Measurements from ENCODE around the gene ZSCAN16.
"Not testable (repeated sequence)": the region's sequence is repeated elsewhere in the genome, so short reads cannot be mapped to it uniquely, and the experiment has no call there.

ZSCAN16 gene

GRCh38 chr6:28124350-28124970 lies at the start of gene ZSCAN16:
TSS of gene ZSCAN16 (plus strand) at chr6:28124609. CDS start at chr6:28125444, 835 bp downstream.
- H3K27ac ChIP-seq = peak within 1 kb of the TSS; percentile 18
- DNase-seq (ENCODE audit: low read depth, low spot score) = peak; percentile 36

- H3K27ac ChIP-seq = no peak overlapping the region
- DNase-seq (ENCODE audit: low read depth, low spot score) = no peak
Measured at GRCh38 chr6:28078050-28078449, 46.4 kb upstream of the ZSCAN16 start.

GRCh38 chr6:28078836-28079235 lies 45.6 kb upstream of the ZSCAN16 start:
- DNase-seq (ENCODE audit: low read depth, low spot score) = no peak
- no peak overlapping the region for H3K27ac ChIP-seq

- not testable (repeated sequence) for DNase-seq (ENCODE audit: low read depth, low spot score)
- H3K27ac ChIP-seq = peak within 1 kb of the TSS; percentile 96
Measured at GRCh38 chr6:28080381-28080630, 44.1 kb upstream of the ZSCAN16 start, which contains the start of gene ZNF165. TSS of gene ZNF165 (plus strand) at chr6:28080568. CDS start at chr6:28085481, 4,913 bp downstream.

GRCh38 chr6:28080631-28081485 lies 43.6 kb upstream of the ZSCAN16 start:
- peak; percentile 91 for DNase-seq (ENCODE audit: low read depth, low spot score)
- H3K27ac ChIP-seq = peak overlapping the region; percentile 96

- peak overlapping the region; percentile 96 for H3K27ac ChIP-seq
- DNase-seq (ENCODE audit: low read depth, low spot score) = no peak
Measured at GRCh38 chr6:28081486-28081751, 43.0 kb upstream of the ZSCAN16 start.

GRCh38 chr6:28082939-28083338 lies 41.5 kb upstream of the ZSCAN16 start:
- no peak overlapping the region for H3K27ac ChIP-seq
- no peak for DNase-seq (ENCODE audit: low read depth, low spot score)

- no peak overlapping the region for H3K27ac ChIP-seq
- no peak for DNase-seq (ENCODE audit: low read depth, low spot score)
Measured at GRCh38 chr6:28089054-28089453, 35.4 kb upstream of the ZSCAN16 start.

GRCh38 chr6:28090917-28091586 lies 33.4 kb upstream of the ZSCAN16 start:
- no peak overlapping the region for H3K27ac ChIP-seq
- DNase-seq (ENCODE audit: low read depth, low spot score) = no peak

- not testable (repeated sequence) for DNase-seq (ENCODE audit: low read depth, low spot score)
Measured at GRCh38 chr6:28102222-28102621, 22.2 kb upstream of the ZSCAN16 start.

GRCh38 chr6:28102699-28103098 lies 21.7 kb upstream of the ZSCAN16 start:
- not testable (repeated sequence) for H3K27ac ChIP-seq; DNase-seq (ENCODE audit: low read depth, low spot score)

More at GRCh38 chr6:28102222-28102621, 22.2 kb upstream of the ZSCAN16 start:
- not testable (repeated sequence) for H3K27ac ChIP-seq

GRCh38 chr6:28104392-28105244 lies 19.8 kb upstream of the ZSCAN16 start:
- no peak for DNase-seq (ENCODE audit: low read depth, low spot score)
- peak overlapping the region; percentile 72 for H3K27ac ChIP-seq

- H3K27ac ChIP-seq = peak overlapping the region; percentile 72
- DNase-seq (ENCODE audit: low read depth, low spot score) = no peak
Measured at GRCh38 chr6:28105245-28105639, 19.2 kb upstream of the ZSCAN16 start.

GRCh38 chr6:28107506-28107905 lies 16.9 kb upstream of the ZSCAN16 start:
- no peak overlapping the region for H3K27ac ChIP-seq
- no peak for DNase-seq (ENCODE audit: low read depth, low spot score)

- no peak overlapping the region for H3K27ac ChIP-seq
- DNase-seq (ENCODE audit: low read depth, low spot score) = no peak
Measured at GRCh38 chr6:28111964-28112363, 12.4 kb upstream of the ZSCAN16 start.

- DNase-seq (ENCODE audit: low read depth, low spot score) = no peak
- no peak overlapping the region for H3K27ac ChIP-seq
Measured at GRCh38 chr6:28115799-28116198, 8.6 kb upstream of the ZSCAN16 start.

- no peak overlapping the region for H3K27ac ChIP-seq
- DNase-seq (ENCODE audit: low read depth, low spot score) = no peak
Measured at GRCh38 chr6:28117386-28118050, 6.9 kb upstream of the ZSCAN16 start.

GRCh38 chr6:28118217-28118616 lies 6.2 kb upstream of the ZSCAN16 start:
- no peak for DNase-seq (ENCODE audit: low read depth, low spot score)
- H3K27ac ChIP-seq = no peak overlapping the region

GRCh38 chr6:28121876-28122275 lies 2.5 kb upstream of the ZSCAN16 start:
- no peak overlapping the region for H3K27ac ChIP-seq
- DNase-seq (ENCODE audit: low read depth, low spot score) = no peak

GRCh38 chr6:28122283-28122682 lies 2.1 kb upstream of the ZSCAN16 start:
- not testable (repeated sequence) for H3K27ac ChIP-seq; DNase-seq (ENCODE audit: low read depth, low spot score)

All from epithelial cell of prostate (primary cell).